ENCODE results near the gene RPP30.

RPP30 gene

DNA sequence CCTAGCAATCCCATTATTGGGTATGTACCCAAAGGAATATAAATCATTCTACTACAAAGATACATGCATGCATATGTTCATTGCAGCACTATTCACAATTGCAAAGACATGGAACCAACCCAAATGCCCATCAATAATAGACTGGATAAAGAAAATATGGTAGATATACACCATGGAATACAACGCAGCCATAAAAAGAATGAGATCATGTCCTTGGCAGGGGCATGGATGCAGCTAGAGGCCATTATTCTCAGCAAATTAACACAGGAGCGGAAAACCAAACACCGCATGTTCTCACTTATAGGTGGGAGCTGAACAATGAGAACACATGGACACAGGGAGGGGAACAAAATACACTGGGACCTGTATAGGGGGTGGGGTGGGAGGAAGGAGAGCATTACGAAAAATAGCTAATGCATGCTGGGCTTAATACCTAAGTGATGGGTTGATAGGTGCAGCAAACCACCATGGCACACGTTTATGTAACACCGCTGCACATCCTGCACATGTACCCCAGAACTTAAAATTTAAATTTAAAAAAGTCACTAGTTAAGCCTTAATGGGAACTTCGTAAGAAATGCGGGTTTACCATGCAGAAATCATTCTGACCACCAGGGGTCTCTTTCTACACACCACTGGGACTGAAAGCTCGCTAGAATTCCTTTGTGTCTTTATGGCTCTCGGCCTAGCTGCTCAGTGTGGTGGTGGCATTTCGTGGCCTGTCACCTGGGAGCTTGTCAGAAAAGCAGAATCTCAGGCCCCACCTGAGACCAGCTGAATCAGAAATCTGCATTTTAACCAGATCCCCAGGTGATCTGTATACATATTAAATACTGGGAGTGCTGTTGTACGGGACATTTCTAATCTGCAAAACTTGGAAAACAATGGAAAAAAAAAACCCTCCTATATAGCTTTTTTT lies 39.6 kb downstream of the RPP30 start:
- TF ChIP-seq, protein P1, sequence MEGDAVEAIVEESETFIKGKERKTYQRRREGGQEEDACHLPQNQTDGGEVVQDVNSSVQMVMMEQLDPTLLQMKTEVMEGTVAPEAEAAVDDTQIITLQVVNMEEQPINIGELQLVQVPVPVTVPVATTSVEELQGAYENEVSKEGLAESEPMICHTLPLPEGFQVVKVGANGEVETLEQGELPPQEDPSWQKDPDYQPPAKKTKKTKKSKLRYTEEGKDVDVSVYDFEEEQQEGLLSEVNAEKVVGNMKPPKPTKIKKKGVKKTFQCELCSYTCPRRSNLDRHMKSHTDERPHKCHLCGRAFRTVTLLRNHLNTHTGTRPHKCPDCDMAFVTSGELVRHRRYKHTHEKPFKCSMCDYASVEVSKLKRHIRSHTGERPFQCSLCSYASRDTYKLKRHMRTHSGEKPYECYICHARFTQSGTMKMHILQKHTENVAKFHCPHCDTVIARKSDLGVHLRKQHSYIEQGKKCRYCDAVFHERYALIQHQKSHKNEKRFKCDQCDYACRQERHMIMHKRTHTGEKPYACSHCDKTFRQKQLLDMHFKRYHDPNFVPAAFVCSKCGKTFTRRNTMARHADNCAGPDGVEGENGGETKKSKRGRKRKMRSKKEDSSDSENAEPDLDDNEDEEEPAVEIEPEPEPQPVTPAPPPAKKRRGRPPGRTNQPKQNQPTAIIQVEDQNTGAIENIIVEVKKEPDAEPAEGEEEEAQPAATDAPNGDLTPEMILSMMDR (IDR thresholded peaks at IDR 0.05; ENCODE audit: unreplicated experiment in 3 of 3), result peak; percentile 88 to 91 (median 89)
- Mint-ChIP-seq H3K4me3 (no peak overlapping the region), H3K4me1 (peaks cover 15% of the 10 kb centered on the region)

DNA sequence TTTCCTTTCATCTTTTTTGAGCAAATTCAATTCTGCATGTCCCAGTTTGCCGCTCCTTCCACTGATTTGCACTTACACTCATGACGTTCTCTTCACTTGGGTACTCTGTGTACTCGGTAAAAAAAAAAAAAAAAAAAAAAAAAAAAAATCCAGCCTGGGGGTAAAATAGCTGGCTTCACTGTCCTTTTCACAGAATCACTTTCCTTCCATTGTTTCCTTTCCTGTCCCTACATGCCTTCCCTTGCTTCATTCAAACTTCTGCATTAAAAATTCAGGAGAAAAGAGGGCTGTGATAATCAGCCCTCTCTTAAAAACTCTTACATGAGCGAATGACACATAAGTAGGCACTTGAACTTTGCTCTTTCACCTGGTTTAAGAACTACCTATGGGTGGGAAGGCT lies 40.4 kb downstream of the RPP30 start:
- Mint-ChIP-seq H3K9me3 (no peaks in the 10 kb centered on the region), H3K27me3 (ENCODE audit: low read depth) (no peaks in the 10 kb centered on the region), H3K27ac (no peak overlapping the region), H3K4me3 (no peak overlapping the region), H3K4me1 (peaks cover 22% of the 10 kb centered on the region), H3K36me3 (ENCODE audit: low read depth) (peaks cover 16% of the 10 kb centered on the region)
- TF ChIP-seq, protein P1 (IDR thresholded peaks at IDR 0.05; ENCODE audit: unreplicated experiment in 3 of 3), result no peak

More for the DNA sequence above, 39.6 kb downstream of the RPP30 start:
- H3K27me3 Mint-ChIP-seq (ENCODE audit: low read depth), result no peaks in the 10 kb centered on the region
- peaks cover 19% of the 10 kb centered on the region for H3K36me3 Mint-ChIP-seq (ENCODE audit: low read depth)
- H3K27ac Mint-ChIP-seq, result peak overlapping the region; percentile 61 to 88 (median 77)
- H3K9me3 Mint-ChIP-seq, result no peaks in the 10 kb centered on the region

DNA sequence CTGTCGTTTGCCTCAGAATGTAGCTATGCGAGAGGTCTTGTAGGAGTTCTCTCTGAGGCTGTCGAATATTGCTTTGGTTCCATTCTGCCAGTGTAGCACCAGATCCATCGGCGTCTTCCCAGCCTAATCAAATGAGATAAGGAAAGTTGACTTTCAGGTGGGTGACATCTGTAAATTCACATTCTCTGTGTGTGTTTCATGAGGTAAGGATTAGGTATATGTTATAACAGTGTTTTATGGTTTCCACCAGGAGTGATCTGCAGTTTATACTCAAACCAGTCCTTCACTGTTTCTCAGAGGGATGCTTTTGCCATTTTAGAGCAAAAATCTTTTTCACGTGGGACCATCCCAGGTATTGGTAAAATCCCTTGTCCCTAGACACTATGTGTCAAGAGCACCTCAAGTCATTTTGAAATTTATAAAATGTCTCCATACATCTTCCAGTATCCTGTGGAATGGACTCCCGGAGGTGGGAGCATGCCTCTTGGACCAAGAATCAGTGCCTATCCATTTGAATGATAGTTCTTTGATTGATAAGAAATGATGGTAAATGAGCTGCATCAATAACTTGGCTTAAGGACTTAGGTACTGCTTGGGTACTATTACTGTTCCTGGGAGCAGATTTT lies 41.2 kb downstream of the RPP30 start:
- H3K27ac Mint-ChIP-seq, result no peak overlapping the region
- H3K36me3 Mint-ChIP-seq (ENCODE audit: low read depth), result peaks cover 10% of the 10 kb centered on the region
- no peaks in the 10 kb centered on the region for H3K27me3 Mint-ChIP-seq (ENCODE audit: low read depth)
- H3K4me3 Mint-ChIP-seq, result no peak overlapping the region
- TF ChIP-seq, protein P1 (IDR thresholded peaks at IDR 0.05; ENCODE audit: unreplicated experiment in 3 of 3), result no peak
- H3K4me1 Mint-ChIP-seq, result peaks cover 30% of the 10 kb centered on the region
- H3K9me3 Mint-ChIP-seq, result no peaks in the 10 kb centered on the region

DNA sequence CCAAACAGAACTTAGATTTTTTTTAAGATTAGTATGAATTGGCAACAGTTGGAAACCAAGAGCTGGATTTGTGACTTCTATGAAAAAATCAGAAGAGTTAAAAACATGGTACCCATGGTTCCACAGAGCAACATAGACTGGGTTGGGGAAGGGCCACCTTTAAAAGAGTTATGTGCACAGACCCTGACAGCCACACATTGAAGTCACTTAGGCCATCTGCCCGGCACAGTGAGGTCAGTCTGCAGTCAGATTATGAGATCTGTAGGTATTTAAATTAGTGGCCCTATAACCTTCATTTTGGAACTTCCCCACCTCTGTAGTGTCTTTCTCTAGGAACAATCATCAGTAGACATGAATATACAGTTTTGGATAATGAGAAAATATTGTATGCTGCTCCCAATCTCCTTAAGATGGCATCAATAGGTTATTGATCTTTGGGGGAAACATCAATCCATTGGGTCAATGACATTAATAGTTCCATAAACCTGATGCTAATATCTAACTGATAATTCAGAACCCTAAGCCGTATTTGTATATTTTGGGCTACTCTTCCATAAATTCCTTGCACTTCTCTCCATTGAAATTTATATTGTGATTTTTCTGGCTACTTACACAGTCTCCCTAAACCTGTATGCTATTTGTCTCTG lies 42.1 kb downstream of the RPP30 start:
- peaks cover 1% of the 10 kb centered on the region for H3K36me3 Mint-ChIP-seq (ENCODE audit: low read depth)

DNA sequence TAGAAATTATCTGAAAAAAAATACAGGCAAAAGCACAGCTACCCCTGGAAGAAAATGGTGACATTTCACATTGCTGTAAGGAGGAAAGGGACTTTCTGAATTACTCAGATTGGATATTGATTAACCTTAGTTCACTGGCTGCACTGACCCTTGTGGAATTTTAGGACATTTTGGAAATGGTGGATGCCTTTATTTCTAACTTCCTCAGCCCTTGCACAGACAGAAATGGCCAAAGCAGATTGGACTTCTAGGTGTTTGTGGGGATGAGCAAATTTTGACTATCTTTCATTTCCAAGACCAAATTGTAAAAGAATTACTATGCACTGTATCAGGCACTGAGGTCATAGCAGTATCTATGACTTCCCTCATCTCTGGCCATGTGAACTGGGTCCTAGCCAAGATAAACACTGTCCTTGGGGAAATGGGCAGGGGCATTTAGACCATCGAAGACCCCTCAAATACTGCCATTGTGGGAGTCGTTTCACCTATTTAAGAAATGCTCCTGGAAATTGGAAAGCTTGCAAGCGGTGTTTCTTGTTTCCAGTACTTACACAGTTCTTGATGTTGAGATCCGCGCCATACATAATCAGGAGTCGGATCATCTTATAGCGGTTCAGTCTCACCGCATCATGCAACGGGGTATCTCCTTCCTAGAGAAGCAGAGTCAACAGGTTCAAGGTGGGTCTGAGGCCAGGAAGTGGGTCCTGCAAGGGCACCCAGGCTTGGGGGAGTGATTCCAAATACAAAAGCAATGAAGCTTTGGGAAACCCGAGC lies 43.4 kb downstream of the RPP30 start:
- no peak overlapping the region for H3K27ac Mint-ChIP-seq
- H3K9me3 Mint-ChIP-seq, result no peaks in the 10 kb centered on the region
- TF ChIP-seq, protein P1 (IDR thresholded peaks at IDR 0.05; ENCODE audit: unreplicated experiment in 3 of 3), result no peak
- H3K27me3 Mint-ChIP-seq (ENCODE audit: low read depth), result peaks cover 4% of the 10 kb centered on the region
- H3K4me1 Mint-ChIP-seq, result peaks cover 52% of the 10 kb centered on the region
- H3K4me3 Mint-ChIP-seq, result no peak overlapping the region
- H3K36me3 Mint-ChIP-seq (ENCODE audit: low read depth), result no peaks in the 10 kb centered on the region

More for the DNA sequence above, 42.1 kb downstream of the RPP30 start:
- Mint-ChIP-seq H3K4me3 (no peak overlapping the region), H3K27me3 (ENCODE audit: low read depth) (no peaks in the 10 kb centered on the region), H3K27ac (no peak overlapping the region), H3K9me3 (no peaks in the 10 kb centered on the region), H3K4me1 (peaks cover 39% of the 10 kb centered on the region)
- TF ChIP-seq, protein P1 (IDR thresholded peaks at IDR 0.05; ENCODE audit: unreplicated experiment in 3 of 3), result no peak

Measured in nephron (organoid).